Coronary artery (tissue), 2 donors: ENCODE measurements around the gene TTC4.

Source experiments
- DNase-seq: peaks from one replicate; pipeline ENCODE4 v3.0.0-alpha.2; 2017; ENCODE audit warnings: low spot score
- H3K27ac ChIP-seq, 2 donors: fragments of 200-600 bp; sonication (generic); one replicate each; pipeline ENCODE4 v1.5.1; 2016 to 2019
- H3K4me3 ChIP-seq: fragments of 200-600 bp; sonication (generic); 2 replicates; pipeline ENCODE4 v1.5.1; 2016; ENCODE audit warnings: mild to moderate bottlenecking, moderate library complexity
- TF ChIP-seq, protein P1 (sequence below): fragments of 200-600 bp; sonication (generic); IDR thresholded peaks from one replicate; pipeline ENCODE4 v1.5.1; 2019; ENCODE audit warnings: antibody characterized with exemption

TTC4 gene, protein sequence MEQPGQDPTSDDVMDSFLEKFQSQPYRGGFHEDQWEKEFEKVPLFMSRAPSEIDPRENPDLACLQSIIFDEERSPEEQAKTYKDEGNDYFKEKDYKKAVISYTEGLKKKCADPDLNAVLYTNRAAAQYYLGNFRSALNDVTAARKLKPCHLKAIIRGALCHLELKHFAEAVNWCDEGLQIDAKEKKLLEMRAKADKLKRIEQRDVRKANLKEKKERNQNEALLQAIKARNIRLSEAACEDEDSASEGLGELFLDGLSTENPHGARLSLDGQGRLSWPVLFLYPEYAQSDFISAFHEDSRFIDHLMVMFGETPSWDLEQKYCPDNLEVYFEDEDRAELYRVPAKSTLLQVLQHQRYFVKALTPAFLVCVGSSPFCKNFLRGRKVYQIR

DNA sequence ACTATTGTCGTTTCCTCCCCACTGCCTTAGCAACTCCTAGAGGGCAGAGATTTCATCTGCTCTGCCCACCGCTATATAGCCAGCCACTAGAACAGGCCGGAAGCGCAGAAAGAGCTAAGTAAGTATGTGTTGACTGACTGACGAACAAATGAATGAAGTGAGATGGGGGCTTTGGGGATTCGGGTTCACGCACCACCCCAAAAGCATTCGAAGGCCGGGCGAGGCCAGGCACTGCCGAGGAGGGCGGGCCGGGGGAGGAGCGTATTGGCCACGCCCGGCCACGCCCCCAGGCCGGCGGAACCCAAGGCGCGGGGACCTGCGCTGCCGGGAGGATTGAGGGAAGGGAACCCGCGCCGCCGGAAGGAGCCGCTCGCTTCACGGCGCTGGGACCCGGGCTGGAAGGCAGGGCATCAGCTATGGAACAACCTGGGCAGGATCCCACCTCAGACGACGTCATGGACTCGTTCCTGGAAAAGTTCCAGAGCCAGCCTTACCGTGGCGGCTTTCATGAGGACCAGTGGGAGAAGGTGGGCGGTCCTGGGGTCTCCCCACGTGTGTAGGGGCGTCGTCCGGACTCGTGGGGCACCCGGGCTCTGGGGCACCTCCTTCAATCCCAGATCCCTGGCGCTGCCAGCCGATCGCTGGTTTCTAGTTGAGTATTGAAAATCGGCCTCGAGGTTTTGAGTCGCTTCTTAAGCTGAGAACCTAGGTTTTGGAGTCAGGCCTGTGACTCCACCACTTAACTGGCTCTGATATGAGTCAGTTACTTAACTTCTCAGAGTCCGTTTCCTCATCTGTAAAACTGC lies at the start of gene TTC4:
TSS of gene TTC4 (plus strand) at position 369 of the 806 bp plus-strand sequence. CDS start at position 417, 48 bp downstream.
- H3K4me3 ChIP-seq: peak within 1 kb of the TSS; percentile 77
- TF ChIP-seq, protein P1, sequence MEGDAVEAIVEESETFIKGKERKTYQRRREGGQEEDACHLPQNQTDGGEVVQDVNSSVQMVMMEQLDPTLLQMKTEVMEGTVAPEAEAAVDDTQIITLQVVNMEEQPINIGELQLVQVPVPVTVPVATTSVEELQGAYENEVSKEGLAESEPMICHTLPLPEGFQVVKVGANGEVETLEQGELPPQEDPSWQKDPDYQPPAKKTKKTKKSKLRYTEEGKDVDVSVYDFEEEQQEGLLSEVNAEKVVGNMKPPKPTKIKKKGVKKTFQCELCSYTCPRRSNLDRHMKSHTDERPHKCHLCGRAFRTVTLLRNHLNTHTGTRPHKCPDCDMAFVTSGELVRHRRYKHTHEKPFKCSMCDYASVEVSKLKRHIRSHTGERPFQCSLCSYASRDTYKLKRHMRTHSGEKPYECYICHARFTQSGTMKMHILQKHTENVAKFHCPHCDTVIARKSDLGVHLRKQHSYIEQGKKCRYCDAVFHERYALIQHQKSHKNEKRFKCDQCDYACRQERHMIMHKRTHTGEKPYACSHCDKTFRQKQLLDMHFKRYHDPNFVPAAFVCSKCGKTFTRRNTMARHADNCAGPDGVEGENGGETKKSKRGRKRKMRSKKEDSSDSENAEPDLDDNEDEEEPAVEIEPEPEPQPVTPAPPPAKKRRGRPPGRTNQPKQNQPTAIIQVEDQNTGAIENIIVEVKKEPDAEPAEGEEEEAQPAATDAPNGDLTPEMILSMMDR: no peak
- H3K27ac ChIP-seq: peak within 1 kb of the TSS; percentile 29 to 82
- peak; percentile 85 for DNase-seq

DNA sequence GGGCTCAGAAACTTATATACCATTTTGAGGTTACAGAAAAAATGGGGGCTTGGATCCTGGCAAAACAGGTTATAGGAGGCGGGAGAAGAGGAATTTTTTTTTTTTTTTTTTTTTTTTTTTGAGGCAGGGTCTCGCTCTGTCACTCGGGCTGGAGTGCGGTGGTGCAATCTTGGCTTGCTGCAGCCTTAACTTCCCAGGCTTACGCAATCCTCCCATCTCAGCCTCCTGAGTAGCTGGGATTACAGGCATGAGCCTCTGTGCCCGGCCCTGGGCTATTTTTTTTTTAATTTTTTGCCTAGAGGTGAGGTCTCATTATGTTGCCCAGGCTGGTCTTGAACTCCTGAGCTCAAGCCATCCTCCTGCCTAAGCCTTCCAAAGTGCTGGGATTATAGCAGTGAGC lies 49.3 kb upstream of the TTC4 start:
- Histone ChIP-seq H3K4me3 (no peak overlapping the region), H3K27ac (no peak overlapping the region)
- TF ChIP-seq, protein P1: no peak
- no peak for DNase-seq

DNA sequence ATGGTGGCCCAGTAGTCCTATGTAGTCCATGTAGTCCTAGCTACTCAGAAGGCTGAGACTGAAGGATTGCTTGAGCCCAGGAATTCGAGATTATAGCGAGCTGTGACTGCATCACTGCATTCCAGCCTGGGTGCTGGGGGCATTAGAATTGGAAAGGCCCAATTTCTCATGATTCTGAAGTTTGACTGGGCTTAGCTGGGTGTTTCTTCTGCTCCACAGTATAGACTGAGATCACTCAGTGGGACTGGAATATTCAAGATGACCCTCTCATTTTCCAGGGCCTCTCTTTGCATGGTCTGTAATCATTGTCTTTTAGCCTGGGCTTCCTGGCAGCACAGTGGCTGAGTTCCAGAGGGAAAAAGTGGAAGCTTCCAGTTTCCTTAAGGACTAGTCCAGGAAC lies 47.9 kb upstream of the TTC4 start:
- Histone ChIP-seq H3K27ac (no peak overlapping the region), H3K4me3 (no peak overlapping the region)
- TF ChIP-seq, protein P1: no peak
- DNase-seq: no peak

DNA sequence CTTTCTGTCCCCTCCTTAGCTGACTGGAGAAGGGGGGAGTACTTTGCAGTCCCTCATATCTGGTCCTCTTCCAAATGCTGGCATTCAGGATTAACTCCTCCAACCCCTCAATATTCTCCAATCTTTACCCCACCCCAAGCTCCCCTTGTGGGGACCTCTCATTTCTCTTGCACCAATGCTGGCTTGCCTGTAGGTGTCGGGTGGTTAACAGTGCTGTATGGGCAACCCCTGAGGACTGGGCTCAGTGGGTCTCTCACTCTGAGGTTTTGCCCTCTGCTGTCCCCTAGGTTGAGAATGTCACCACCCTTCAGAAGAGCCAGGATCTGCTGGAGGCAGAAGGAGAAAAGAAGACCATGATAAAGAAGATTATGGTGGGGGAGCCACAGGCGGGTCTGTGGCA lies 47.1 kb upstream of the TTC4 start:
- Histone ChIP-seq H3K4me3 (no peak overlapping the region), H3K27ac (no peak overlapping the region)
- DNase-seq: no peak
- TF ChIP-seq, protein P1: no peak

DNA sequence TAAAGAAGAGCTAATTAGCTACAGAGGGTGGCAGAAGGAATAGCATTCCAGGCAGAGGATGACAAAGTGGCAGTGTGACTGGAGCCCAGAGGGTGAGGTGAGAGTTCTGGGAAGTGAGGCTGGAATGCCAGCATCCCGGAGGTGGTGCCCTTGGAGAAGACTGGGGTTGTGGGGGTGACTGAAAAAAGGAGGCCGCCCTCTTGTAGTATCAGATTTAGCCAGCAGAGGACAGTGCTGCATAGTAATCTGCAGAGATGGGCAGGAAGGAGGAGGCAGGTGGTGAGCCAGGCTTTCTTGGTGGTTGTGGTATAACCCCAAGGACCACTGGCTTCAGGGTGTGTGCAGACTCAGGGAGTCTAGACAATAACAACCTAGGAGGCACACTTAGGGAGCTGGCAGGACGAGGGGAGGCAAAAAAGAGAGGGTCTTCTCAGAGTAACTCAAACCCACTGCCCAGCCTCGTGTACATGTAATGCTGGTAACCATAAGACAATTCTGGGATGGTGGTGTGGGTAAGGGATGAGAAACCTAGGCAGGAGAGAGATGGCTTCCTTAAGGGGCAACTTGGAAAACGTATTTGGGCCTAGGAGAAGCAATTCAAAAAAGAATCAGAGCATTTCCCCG lies 43.6 kb upstream of the TTC4 start:
- DNase-seq: no peak
- Histone ChIP-seq H3K27ac (no peak overlapping the region), H3K4me3 (no peak overlapping the region)
- TF ChIP-seq, protein P1: no peak

DNA sequence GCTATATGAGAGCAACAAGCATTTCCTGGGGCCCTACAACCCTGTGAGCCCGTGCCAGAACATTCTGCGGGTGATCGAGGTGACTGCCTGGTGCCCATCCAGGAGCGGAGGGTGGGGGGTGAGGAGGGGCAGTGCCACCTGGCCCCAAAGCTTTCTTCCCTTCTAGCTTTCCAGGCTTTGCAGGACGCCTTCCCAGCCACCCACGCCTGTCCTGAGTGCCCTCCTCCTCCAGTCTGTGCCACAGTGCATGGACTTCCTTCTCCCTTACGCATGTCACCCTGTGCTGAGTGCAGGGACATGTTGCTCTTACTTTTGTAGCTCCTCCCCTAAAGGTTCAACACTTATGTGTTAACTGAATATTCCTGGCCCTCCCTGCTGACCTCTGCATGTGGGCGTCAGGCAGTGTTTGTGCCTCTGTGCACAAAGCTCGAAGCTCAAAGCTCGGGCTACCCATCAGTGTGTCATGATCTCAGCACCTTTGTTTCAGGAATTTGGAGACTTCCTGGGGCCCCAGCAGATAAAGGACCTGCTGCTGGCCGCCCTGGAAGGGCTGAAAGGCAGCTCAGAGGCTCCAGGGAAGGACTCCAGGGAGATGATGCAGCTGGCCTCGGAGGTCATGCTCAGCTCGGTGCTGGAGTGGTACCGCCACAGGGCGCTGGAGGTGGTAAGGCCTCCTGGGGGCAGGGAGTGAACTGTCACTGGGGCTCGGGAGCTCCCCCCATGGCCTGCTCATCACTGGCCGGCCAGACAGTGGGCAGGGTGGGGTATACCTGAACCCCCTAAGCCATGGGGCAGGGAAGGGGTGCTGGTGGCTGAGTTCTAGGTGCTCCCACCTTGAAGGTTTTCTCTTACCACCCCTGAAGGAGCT lies 36.7 kb upstream of the TTC4 start:
- no peak overlapping the region for H3K27ac ChIP-seq
- DNase-seq: no peak
- no peak overlapping the region for H3K4me3 ChIP-seq
- TF ChIP-seq, protein P1: no peak
